ENCODE results near the gene PRRT4.

The PRRT4 gene

GRCh38 chr7:128402356-128402755 lies 40.9 kb upstream of the PRRT4 start:
- H3K4me3 ChIP-seq (replicated peaks; ENCODE audit: low read depth, low read length), result no peak overlapping the region
- no peak for DNase-seq (ENCODE audit: low read depth)
- TF ChIP-seq CTCF (IDR thresholded peaks at IDR 0.05; ENCODE audit: low read length, missing control alignments), result no peak

GRCh38 chr7:128400566-128400965 lies 39.1 kb upstream of the PRRT4 start:
- DNase-seq (ENCODE audit: low read depth), result no peak
- no peak overlapping the region for H3K4me3 ChIP-seq (replicated peaks; ENCODE audit: low read depth, low read length)
- TF ChIP-seq CTCF (IDR thresholded peaks at IDR 0.05; ENCODE audit: low read length, missing control alignments), result no peak

DNA sequence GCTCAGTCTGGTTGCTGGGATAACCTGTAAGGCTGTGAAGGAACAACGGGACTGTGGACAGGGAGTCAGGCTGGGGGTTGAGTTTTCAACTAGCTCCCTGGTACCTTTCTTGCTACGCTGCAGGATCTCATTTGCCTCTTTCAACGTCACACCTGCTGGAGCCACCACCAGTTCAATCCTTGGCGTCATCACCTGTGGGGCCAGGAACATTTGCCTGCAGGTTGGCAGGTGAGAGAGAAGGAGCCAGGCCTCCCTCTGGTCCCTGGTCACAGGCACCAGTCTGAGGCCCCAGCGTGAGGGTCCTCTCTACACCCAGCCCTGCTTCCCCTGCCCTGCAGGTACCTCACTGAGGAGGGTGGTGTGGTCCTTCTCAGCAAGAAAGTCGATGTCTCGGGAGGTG lies 38.5 kb upstream of the PRRT4 start:
- TF ChIP-seq CTCF (IDR thresholded peaks at IDR 0.05; ENCODE audit: low read length, missing control alignments), result no peak
- H3K4me3 ChIP-seq (replicated peaks; ENCODE audit: low read depth, low read length), result no peak overlapping the region
- DNase-seq (ENCODE audit: low read depth), result no peak

GRCh38 chr7:128398841-128399135 lies 37.3 kb upstream of the PRRT4 start:
- H3K4me3 ChIP-seq (replicated peaks; ENCODE audit: low read depth, low read length), result no peak overlapping the region
- no peak for DNase-seq (ENCODE audit: low read depth)
- no peak for TF ChIP-seq CTCF (IDR thresholded peaks at IDR 0.05; ENCODE audit: low read length, missing control alignments)

GRCh38 chr7:128398016-128398840 lies 36.7 kb upstream of the PRRT4 start:
- DNase-seq (ENCODE audit: low read depth), result peak; percentile 55
- no peak overlapping the region for H3K4me3 ChIP-seq (replicated peaks; ENCODE audit: low read depth, low read length)
- TF ChIP-seq CTCF (IDR thresholded peaks at IDR 0.05; ENCODE audit: low read length, missing control alignments), result peak; percentile 96

DNA sequence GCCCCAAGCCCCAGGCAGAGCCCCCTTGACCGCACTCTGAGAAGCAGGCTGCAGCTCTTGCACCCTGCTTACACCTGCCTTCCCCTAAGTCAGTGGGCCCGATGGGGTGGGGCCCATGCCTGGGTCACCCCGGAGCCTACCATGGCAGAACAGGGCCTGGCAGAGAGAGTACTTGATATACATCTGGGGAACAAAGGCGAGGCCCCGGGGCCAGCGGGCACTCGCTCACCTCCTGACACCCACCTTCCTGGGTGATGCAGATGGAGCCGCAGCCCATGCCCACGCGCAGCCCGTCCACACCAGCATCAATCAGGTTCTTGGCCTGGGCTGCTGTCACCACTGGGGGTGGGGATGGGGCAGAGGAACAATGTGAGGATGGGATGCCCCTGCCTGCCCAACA lies 34.9 kb upstream of the PRRT4 start:
- H3K4me3 ChIP-seq (replicated peaks; ENCODE audit: low read depth, low read length), result no peak overlapping the region
- TF ChIP-seq CTCF (IDR thresholded peaks at IDR 0.05; ENCODE audit: low read length, missing control alignments), result no peak
- no peak for DNase-seq (ENCODE audit: low read depth)

- DNase-seq (ENCODE audit: low read depth), result no peak
- no peak overlapping the region for H3K4me3 ChIP-seq (replicated peaks; ENCODE audit: low read depth, low read length)
- TF ChIP-seq CTCF (IDR thresholded peaks at IDR 0.05; ENCODE audit: low read length, missing control alignments), result peak; percentile 21
These were observed 34.3 kb upstream of the PRRT4 start for GRCh38 chr7:128395748-128396147.
